ENCODE data around the gene SHTN1.

Gene SHTN1

DNA sequence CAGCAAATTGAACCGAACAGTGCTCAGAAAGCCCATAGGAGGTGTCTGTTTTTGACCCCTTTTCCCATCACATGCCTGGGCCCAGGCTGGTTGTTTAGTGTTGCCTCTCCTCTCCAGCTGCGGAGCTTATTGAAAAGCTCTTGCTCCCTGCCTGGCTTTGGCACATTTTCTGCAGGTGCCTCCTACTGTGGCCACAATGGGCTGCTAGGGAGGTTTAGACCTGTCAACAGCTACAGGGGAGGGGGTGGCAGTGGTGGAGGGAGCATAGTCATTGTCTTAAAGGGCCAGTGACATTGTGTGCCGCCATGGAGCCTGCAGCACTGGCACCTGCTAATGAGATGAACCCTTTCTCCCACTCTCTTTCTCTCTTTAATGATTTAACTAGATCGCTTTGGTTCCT is 168.9 kb downstream of the SHTN1 start:
- H3K27ac ChIP-seq, result no peak overlapping the region
- TF ChIP-seq, protein P1, sequence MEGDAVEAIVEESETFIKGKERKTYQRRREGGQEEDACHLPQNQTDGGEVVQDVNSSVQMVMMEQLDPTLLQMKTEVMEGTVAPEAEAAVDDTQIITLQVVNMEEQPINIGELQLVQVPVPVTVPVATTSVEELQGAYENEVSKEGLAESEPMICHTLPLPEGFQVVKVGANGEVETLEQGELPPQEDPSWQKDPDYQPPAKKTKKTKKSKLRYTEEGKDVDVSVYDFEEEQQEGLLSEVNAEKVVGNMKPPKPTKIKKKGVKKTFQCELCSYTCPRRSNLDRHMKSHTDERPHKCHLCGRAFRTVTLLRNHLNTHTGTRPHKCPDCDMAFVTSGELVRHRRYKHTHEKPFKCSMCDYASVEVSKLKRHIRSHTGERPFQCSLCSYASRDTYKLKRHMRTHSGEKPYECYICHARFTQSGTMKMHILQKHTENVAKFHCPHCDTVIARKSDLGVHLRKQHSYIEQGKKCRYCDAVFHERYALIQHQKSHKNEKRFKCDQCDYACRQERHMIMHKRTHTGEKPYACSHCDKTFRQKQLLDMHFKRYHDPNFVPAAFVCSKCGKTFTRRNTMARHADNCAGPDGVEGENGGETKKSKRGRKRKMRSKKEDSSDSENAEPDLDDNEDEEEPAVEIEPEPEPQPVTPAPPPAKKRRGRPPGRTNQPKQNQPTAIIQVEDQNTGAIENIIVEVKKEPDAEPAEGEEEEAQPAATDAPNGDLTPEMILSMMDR (conservative IDR thresholded peaks at IDR 0.05), result no peak
- no peak for TF ChIP-seq ZFX (IDR thresholded peaks at IDR 0.05)

DNA sequence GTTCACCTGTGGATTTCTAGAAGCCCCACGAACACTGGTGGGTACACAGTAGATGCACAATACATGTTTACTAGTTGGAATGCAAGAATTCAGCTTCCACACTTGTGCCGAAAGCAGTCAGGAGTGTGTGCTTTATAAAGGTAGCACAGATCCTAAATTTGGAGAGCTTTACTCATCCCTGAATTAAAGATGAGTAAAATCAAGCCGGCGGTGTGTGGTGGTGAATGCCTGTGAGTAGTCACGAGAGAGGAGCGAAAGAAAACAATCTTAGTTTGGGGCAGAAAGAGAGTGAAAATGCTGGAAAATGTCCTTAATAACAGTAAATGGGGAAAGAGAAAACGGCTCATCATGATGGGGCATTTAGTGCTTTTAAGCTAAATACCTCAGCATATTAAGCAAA is 169.3 kb downstream of the SHTN1 start:
- H3K27ac ChIP-seq, result no peak overlapping the region
- TF ChIP-seq, protein P1 (conservative IDR thresholded peaks at IDR 0.05), result no peak
- TF ChIP-seq ZFX (IDR thresholded peaks at IDR 0.05), result no peak

DNA sequence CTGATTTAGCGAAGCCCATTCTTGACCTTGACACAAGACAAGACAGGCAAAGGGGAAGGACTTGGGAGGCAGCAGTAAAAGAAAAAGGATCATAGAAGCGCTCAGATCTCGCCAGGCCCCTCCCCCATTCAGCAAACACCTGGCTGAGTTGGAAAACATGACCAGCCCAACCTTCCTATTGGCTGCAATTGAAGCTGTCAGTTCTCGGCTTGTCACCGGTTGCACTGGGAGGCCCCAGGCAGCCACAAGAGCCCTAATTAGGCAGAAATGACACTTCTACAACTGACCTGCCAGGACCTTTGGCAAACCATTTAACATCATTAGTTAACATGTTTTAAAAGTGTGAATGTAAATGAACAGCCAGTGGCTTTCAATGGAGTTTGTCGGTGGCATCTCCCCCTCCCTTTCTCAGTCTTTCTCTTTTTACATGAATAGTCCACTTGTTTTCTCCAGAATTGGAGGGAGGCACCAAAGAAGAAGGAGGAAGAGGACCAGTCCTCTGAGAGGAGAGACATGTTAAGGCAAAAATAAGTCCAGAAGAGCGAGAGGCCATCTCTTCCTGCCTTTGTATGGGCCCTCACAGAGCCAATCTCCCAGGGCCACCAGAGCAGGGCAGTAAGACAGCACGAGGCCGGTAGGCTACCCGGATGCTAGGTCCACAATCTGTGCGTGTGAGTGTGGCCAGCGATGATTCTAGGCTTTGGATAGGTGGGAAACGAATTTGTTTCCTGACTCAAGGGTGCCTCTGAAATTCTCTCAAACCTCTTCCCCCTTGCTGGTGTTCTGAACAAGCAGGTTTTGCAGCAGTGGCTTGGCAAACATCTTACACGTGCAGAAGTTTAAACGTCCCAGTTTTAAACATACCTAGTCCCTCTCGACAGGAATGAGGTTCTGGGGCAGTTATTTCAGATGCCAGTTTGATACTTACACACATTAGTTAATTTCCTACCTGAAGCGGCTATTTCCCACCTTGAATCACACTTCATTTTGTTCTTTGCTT is 170.7 kb downstream of the SHTN1 start:
- no peak overlapping the region for H3K27ac ChIP-seq
- TF ChIP-seq, protein P1 (conservative IDR thresholded peaks at IDR 0.05), result no peak
- TF ChIP-seq ZFX (IDR thresholded peaks at IDR 0.05), result no peak

DNA sequence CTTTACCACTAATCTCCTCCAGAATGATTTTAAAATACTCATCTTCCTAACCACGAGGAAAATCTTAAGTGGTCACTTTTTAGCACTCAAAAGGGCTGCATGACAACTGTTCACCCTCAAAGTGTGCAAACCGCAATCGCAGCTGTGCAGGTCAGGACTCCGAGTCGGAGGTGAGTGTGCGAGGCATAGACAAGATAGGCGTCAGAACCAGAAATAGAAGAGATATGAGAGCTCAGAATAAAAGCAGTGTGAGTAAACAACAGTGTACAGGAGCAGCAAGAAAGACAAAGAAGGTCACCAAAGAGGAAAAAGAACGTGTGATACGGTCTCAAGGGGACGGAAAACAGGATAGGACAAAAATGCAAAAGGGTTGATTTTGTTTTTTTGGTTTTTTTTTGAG is 173.2 kb downstream of the SHTN1 start:
- no peak overlapping the region for H3K27ac ChIP-seq
- TF ChIP-seq, protein P1 (conservative IDR thresholded peaks at IDR 0.05), result no peak
- TF ChIP-seq ZFX (IDR thresholded peaks at IDR 0.05), result no peak

All from C4-2B (cell line).